GM23248 (cell line): Measurements from ENCODE around the gene PTPRA. TPM values are rescaled to one million over a fixed set of nuclear protein-coding genes. Genes with fewer than 3 reads are reported as not detected.

Experiments used
- DNase-seq: peaks from one replicate; pipeline ENCODE4 v3.0.0-alpha.2; 2015
- H2AFZ ChIP-seq: fragments of 200-600 bp; sonication (generic); 2 replicates; pipeline ENCODE4 v1.6.1; 2016; ENCODE audit warnings: antibody characterized with exemption
- H3F3A ChIP-seq: fragments of 200-600 bp; sonication (generic); 2 replicates; pipeline ENCODE4 v1.6.1; 2016; ENCODE audit warnings: mild to moderate bottlenecking, antibody characterized with exemption, mixed run types; ENCODE audit not compliant: insufficient read depth
- H3K27ac ChIP-seq: fragments of 200-600 bp; sonication (generic); 2 replicates; pipeline ENCODE4 v1.5.1; 2016; ENCODE audit warnings: mild to moderate bottlenecking
- H3K27me3 ChIP-seq: fragments of 200-600 bp; sonication (generic); replicated peaks from 2 replicates; pipeline ENCODE4 v1.6.1; 2016; ENCODE audit warnings: mild to moderate bottlenecking; ENCODE audit not compliant: insufficient read depth
- H3K36me3 ChIP-seq: fragments of 200-600 bp; sonication (generic); 2 replicates; pipeline ENCODE4 v1.6.1; 2016; ENCODE audit warnings: low read depth, mild to moderate bottlenecking
- H3K4me1 ChIP-seq: fragments of 200-600 bp; sonication (generic); 2 replicates; pipeline ENCODE4 v1.6.1; 2016; ENCODE audit warnings: mild to moderate bottlenecking; ENCODE audit not compliant: insufficient read depth
- H3K4me2 ChIP-seq: fragments of 200-600 bp; sonication (generic); one replicate; pipeline ENCODE4 v1.6.1; 2016; ENCODE audit warnings: mild to moderate bottlenecking; ENCODE audit not compliant: unreplicated experiment
- H3K4me3 ChIP-seq: fragments of 200-600 bp; sonication (generic); 2 replicates; pipeline ENCODE4 v1.5.1; 2016; ENCODE audit warnings: mild to moderate bottlenecking
- H3K79me2 ChIP-seq: fragments of 200-600 bp; sonication (generic); 2 replicates; pipeline ENCODE4 v1.6.1; 2016; ENCODE audit warnings: mild to moderate bottlenecking; ENCODE audit not compliant: insufficient read depth
- H3K9ac ChIP-seq: fragments of 200-600 bp; sonication (generic); 2 replicates; pipeline ENCODE4 v1.6.1; 2016; ENCODE audit warnings: mild to moderate bottlenecking
- H3K9me2 ChIP-seq: fragments of 200-600 bp; sonication (generic); 2 replicates; pipeline ENCODE4 v1.6.1; 2016; ENCODE audit warnings: mixed run types, mild to moderate bottlenecking, moderate library complexity; ENCODE audit not compliant: insufficient read depth
- H3K9me3 ChIP-seq: fragments of 200-600 bp; sonication (generic); one replicate; pipeline ENCODE4 v1.6.1; 2017; ENCODE audit warnings: low read depth
- H4K20me1 ChIP-seq: fragments of 200-600 bp; sonication (generic); 2 replicates; pipeline ENCODE4 v1.6.0; 2016; ENCODE audit not compliant: insufficient read depth
- EZH2 ChIP-seq: fragments of 200-600 bp; sonication (generic); IDR thresholded peaks from 2 replicates; pipeline ENCODE4 v1.6.1; 2018; ENCODE audit warnings: antibody characterized with exemption, mild to moderate bottlenecking; ENCODE audit not compliant: insufficient read depth, poor library complexity, severe bottlenecking
- EZH2phosphoT487 ChIP-seq: fragments of 200-600 bp; sonication (generic); IDR thresholded peaks from 2 replicates; pipeline ENCODE4 v1.6.1; 2018; ENCODE audit warnings: antibody characterized with exemption, moderate library complexity, mild to moderate bottlenecking, low read depth; ENCODE audit not compliant: insufficient read depth
- WGBS, 2 experiments: methylation state at CpG; one replicate each; pipeline ENCODE4 v1.1.6; 2015 to 2017; ENCODE audit warnings: low lambda C conversion rate in 2 of 2, low coverage in 1 of 2; ENCODE audit errors: missing lambda C conversion rate in 2 of 2; 5-methylcytosine and 5-hydroxymethylcytosine counted together
- in situ Hi-C: fragments of 300-500 bp; cut with MboI; formaldehyde crosslinking; loops from 2 replicates; pipeline ENCODE4 v1.15.0; 2020
- polyA plus RNA-seq: library from polyadenylated mRNA; unstranded; fragments of >200 nt; fragmentation: Nextera tagmentation; extraction: Ambion mirVana; gene quantifications from 2 replicates; pipeline ENCODE4 v1.2.1, GENCODE V29; 2016
- total RNA-seq: library from RNA; depleted of rRNA; stranded (reverse); fragments of >200 nt; shearing (Covaris generic); gene quantifications from 2 replicates; pipeline ENCODE4 v1.2.3, GENCODE V29; 2014

The PTPRA gene
- total and polyA plus RNA-seq, 2 experiments from 2014 or later = 37.4 to 50.8 TPM

GRCh38 chr20:2859330-2860121 is 13.8 kb upstream of the PTPRA start:
- H3K4me3 ChIP-seq = no peak overlapping the region
- H3K4me1 ChIP-seq = peaks cover 12% of the 10 kb centered on the region
- no peak overlapping the region; the same call in 1 of the 2 replicates for H2AFZ ChIP-seq
- H3K9ac ChIP-seq = no peak overlapping the region
- no peaks in the 10 kb centered on the region for H3K9me3 ChIP-seq
- H3K36me3 ChIP-seq = no peaks in the 10 kb centered on the region
- in situ Hi-C loops = loop anchor here (10.0 kb wide), 1 partner anchor 105 kb away; no protein-coding TSS in a partner anchor
- H3K9me2 ChIP-seq = no peaks in the 10 kb centered on the region
- DNase-seq = peak; percentile 70
- TF ChIP-seq EZH2 (no peak), EZH2phosphoT487 (no peak)
- 62 to 76% methylated on average over 3 to 4 of the region's 4 CpGs for WGBS, 2 experiments
- peak overlapping the region; percentile 37 for H3K4me2 ChIP-seq
- H3K27ac ChIP-seq = peak overlapping the region; percentile 43
- H3K27me3 ChIP-seq = no peaks in the 10 kb centered on the region
- H4K20me1 ChIP-seq = no peaks in the 10 kb centered on the region
- peaks cover 13% of the 10 kb centered on the region; the same call in 1 of the 2 replicates for H3F3A ChIP-seq
- H3K79me2 ChIP-seq = peaks cover 14% of the 10 kb centered on the region; the same call in 1 of the 2 replicates

GRCh38 chr20:2864626-2865025 is 8.7 kb upstream of the PTPRA start:
- H3F3A ChIP-seq = peaks cover 10% of the 10 kb centered on the region
- in situ Hi-C loops = no loop called here
- TF ChIP-seq EZH2 = no peak
- no peak for TF ChIP-seq EZH2phosphoT487
- H3K4me1 ChIP-seq = peaks cover 4% of the 10 kb centered on the region
- DNase-seq = no peak
- no peaks in the 10 kb centered on the region for H3K9me2 ChIP-seq
- H3K9ac ChIP-seq = no peak overlapping the region
- no peaks in the 10 kb centered on the region for H3K27me3 ChIP-seq
- H3K36me3 ChIP-seq = no peaks in the 10 kb centered on the region
- H3K79me2 ChIP-seq = no peaks in the 10 kb centered on the region
- no peaks in the 10 kb centered on the region for H3K9me3 ChIP-seq
- 93 to 97% methylated on average over 12 of the region's 12 CpGs for WGBS, 2 experiments
- no peak overlapping the region for H3K4me3 ChIP-seq
- no peak overlapping the region for H2AFZ ChIP-seq
- no peak overlapping the region for H3K27ac ChIP-seq
- no peaks in the 10 kb centered on the region for H4K20me1 ChIP-seq
- H3K4me2 ChIP-seq = no peak overlapping the region

- Histone ChIP-seq H3K79me2 (no peaks in the 10 kb centered on the region), H3F3A (peaks cover 10% of the 10 kb centered on the region), H3K36me3 (no peaks in the 10 kb centered on the region), H3K27ac (no peak overlapping the region), H2AFZ (no peak overlapping the region), H4K20me1 (no peaks in the 10 kb centered on the region), H3K9me2 (no peaks in the 10 kb centered on the region), H3K4me3 (no peak overlapping the region), H3K4me1 (peaks cover under 1% of the 10 kb centered on the region), H3K4me2 (no peak overlapping the region), H3K27me3 (no peaks in the 10 kb centered on the region), H3K9ac (no peak overlapping the region), H3K9me3 (no peaks in the 10 kb centered on the region)
- no peak for DNase-seq
- in situ Hi-C loops = no loop called here
- 97 to 99% methylated on average over 10 of the region's 10 CpGs for WGBS, 2 experiments
- no peak for TF ChIP-seq EZH2
- TF ChIP-seq EZH2phosphoT487 = no peak
Measured at GRCh38 chr20:2865101-2865500, 8.2 kb upstream of the PTPRA start.

GRCh38 chr20:2865630-2866029 is 7.7 kb upstream of the PTPRA start:
- Histone ChIP-seq H3K27ac (no peak overlapping the region), H3K9ac (no peak overlapping the region), H3K4me1 (peaks cover 6% of the 10 kb centered on the region), H3K27me3 (no peaks in the 10 kb centered on the region), H2AFZ (no peak overlapping the region), H3K36me3 (no peaks in the 10 kb centered on the region), H3K9me2 (no peaks in the 10 kb centered on the region), H3K9me3 (no peaks in the 10 kb centered on the region), H3F3A (peaks cover 16% of the 10 kb centered on the region), H4K20me1 (no peaks in the 10 kb centered on the region), H3K4me3 (no peak overlapping the region), H3K79me2 (no peaks in the 10 kb centered on the region), H3K4me2 (no peak overlapping the region)
- in situ Hi-C loops = no loop called here
- DNase-seq = no peak
- 93 to 96% methylated on average over 3 of the region's 3 CpGs for WGBS, 2 experiments
- no peak for TF ChIP-seq EZH2phosphoT487
- no peak for TF ChIP-seq EZH2
